ENCODE measurements around the gene NOSIP.
"Not testable (repeated sequence)": the region's sequence is repeated elsewhere in the genome, so short reads cannot be mapped to it uniquely, and the experiment has no call there.

The NOSIP gene

DNA sequence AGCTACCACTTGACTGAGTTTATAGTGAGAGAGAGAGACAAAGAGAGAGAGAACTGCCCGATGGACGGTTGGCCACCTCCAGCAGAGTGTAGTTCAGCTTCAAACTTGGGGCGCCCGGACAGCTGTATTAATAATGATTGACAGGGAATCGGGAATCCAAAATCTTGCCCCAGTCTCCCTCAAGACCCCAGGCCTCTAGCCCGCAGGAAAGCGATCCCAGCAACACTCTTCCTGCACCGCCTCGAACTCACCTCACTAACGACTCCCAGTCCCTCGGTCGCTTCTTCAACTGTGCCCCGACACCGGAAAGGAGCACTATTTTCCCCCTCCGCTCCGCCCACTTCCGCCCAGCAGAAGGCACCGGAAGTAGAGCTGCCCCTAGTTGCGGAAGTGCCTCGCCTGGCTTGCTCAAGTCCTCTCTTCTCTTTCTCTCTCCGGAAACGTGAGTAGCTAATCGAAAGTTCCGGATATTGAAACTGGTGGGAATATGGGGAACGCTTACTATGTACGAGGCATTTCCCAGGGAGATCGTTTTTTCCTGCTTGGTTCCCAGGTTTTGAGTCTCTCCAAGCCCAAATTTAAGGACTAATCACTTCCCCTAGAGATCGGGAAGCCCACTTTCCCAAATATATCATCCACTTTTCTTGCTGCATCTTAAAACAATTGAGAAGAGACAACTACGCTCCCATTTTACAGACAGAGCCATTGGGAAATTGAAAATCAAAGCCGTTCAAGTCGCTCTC, at the start of gene NOSIP:
NOSIP (minus strand) TSS at position 293 of the 743 bp plus-strand sequence. CDS start 19,865 bp downstream, outside the sequence.
- peak; percentile 90 for DNase-seq

GRCh38 chr19:49629659-49630058, 49.3 kb upstream of the NOSIP start:
- no peak for DNase-seq

- DNase-seq, result no peak
Observed at GRCh38 chr19:49626226-49626625, 45.9 kb upstream of the NOSIP start.

DNA sequence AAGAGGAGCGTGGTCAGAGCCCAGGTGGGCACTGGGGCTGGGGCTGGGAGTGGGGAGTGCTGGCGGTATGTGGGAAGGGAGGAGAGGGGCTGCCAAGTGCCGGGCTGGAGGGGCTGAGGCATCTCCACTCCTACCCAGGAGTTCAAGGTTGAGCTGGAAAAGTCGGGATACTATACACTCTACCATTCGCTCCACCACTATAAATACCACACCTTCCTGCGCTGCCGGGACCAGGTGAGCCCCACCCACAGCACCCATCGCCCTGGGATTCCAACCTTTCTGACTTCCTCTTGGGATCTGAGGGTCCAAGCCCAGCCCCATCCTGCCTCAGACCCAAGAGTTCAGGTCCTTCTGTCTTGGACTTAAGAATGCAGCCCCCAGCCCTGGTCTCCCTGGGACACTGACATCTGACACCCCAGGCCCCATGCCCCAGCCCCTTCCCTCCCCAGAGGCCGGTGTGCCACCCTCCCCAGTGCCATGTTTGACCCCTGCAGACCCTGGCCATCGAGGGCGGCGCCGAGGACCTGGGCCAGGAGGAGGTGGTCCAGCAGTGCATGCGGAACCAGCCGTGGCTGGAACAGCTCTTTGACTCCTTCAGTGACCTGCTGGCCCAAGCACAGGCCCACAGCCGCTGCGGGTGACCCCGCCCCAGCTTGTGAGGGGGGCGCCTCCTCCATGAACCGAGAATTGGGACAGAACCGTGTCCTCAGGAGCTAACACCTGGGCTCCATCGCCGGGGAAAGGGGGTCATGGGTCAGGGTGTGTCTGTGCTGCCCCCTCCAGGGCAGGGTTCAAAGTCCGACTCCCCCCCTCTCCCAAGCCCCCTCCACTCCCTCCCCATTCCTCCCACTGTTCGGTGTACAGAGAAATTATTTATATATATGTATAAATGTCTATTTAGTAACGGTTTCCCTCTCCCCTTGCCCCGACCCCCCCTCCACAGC, 44.9 kb upstream of the NOSIP start:
- no peak for DNase-seq

GRCh38 chr19:49617860-49618259, 37.5 kb upstream of the NOSIP start:
- DNase-seq, result not testable (repeated sequence)

- DNase-seq, result no peak
Observed at GRCh38 chr19:49616945-49617344, 36.6 kb upstream of the NOSIP start.

- no peak for DNase-seq
Observed at GRCh38 chr19:49616532-49616931, 36.2 kb upstream of the NOSIP start.

GRCh38 chr19:49615861-49616260, 35.5 kb upstream of the NOSIP start:
- no peak for DNase-seq

- DNase-seq, result no peak
Observed at GRCh38 chr19:49614096-49614833, 33.9 kb upstream of the NOSIP start.

DNA sequence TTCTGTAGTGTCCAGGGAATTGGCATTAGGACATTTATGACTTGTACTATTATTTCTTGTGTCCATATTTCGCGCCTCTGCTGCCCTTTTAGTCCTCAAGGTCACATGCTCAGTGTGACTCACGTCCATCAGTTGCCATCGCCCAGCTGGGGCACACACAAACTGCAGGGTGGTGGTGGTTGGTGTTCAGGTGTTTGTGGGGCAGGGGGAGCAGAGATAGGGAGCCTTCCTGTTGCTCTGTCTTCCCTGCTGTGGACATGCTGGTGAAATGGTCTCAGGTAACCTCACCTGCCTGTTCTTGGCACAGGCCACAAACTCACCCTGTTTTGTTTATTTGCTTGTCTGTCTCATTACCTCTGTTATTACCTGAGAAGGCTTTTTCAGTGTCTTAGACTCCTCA, 33.0 kb upstream of the NOSIP start:
- DNase-seq, result no peak

DNA sequence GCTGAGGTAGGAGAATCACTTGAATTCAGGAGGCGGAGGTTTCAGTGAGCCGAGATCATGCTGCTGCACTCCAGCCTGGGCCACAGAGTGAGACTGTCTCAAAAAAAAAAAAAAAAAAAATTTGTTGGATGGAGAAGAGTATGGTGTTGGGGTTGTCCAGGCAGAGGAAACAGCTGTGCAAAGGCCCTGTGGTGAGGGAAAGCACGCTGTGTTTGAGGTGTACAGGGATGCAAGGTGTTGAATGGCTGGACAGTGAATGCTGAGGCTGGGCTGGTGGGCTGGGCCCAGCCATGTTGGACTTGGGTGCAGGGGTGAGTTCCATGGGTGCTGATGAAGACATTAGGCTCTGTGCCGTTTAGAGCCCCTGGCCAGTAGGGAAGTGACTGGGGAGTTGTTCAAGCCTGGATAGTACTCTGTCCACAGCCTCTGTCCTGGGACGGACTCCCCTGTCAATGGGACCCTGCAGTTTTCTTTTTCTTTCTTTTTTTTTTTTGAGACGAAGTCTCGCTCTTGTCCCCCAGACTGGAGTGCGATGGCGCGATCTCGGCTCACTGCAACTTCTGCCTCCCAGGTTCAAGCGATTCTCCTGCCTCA, 29.2 kb upstream of the NOSIP start:
- DNase-seq, result no peak

DNA sequence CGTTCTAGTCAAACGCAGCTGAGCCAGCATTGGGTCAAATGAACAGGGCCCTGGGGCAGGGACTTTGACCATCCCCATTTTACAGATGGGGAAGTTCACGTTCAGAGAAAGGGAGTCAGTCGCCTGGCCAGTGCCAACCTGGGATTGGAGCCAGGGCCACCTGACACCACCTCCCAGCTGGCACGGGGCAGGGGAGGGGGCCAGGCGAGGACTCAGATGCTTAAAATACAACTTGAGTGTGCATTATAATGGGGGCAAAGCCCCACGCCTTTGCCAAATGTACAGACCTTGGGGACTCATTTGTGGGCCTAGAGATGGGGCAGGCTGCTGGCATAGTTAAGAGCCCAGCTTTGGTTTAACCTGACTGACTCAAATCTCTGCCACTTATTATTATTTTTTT, 25.2 kb upstream of the NOSIP start:
- no peak for DNase-seq

DNA sequence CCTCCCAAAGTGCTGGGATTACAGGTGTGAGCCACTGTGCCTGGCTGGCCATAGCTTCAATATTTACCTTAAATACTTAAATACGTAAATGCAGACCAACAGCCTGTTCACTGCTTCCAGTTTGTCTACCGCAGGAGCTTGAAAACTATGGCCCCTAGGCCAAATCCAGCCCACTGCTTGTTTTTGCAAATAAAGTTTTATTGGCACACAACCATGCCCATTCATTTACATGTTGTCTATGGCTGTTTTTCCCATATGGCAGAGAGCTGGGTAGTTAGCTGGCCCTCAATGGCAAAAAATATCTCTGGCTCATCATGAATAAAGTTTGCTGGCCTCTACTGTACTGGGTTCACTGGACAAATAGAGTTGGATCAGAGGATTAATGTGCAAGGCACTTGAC, 22.4 kb upstream of the NOSIP start:
- no peak for DNase-seq

DNA sequence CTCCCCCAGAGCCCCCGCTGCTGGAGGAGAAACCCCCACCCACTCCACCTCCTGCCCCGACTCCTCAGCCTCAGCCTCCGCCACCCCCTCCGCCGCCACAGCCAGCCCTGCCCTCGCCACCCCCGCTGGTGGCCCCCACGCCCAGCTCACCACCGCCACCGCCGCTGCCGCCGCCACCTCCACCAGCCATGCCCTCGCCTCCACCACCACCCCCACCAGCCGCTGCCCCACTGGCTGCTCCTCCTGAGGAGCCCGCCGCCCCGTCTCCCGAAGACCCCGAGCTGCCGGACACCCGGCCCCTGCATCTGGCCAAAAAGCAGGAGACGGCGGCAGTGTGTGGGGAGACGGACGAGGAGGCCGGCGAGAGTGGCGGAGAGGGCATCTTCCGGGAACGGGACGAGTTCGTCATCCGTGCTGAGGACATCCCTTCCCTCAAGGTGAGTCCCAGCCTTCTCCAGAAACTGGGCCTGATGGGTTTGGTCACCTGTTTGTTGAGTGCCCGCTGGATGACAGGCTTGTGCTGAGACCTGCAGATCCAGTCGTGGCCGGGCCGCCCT, 21.2 kb upstream of the NOSIP start:
- no peak for DNase-seq

- DNase-seq, result no peak
Observed at GRCh38 chr19:49599378-49600295, 19.3 kb upstream of the NOSIP start.

- DNase-seq, result no peak
Observed at GRCh38 chr19:49597703-49597974, 17.3 kb upstream of the NOSIP start.

- DNase-seq, result no peak
Observed at GRCh38 chr19:49596954-49597702, 16.8 kb upstream of the NOSIP start.

- no peak for DNase-seq
Observed at GRCh38 chr19:49596407-49596806, 16.1 kb upstream of the NOSIP start.

- no peak for DNase-seq
Observed at GRCh38 chr19:49595819-49596404, 15.6 kb upstream of the NOSIP start.

GRCh38 chr19:49594993-49595818, 14.8 kb upstream of the NOSIP start:
- DNase-seq, result no peak

Data from GDM1 (cell line).